HG03378 (cell line): ENCODE results near the gene ZNF470.

Experiments
- ATAC-seq: cut with Tn5 transposase; IDR thresholded peaks from one replicate; pipeline ENCODE4 v1.9.1; 2021; ENCODE audit warnings: mild to moderate bottlenecking, moderate library complexity; ENCODE audit not compliant: unreplicated experiment

Gene ZNF470

DNA sequence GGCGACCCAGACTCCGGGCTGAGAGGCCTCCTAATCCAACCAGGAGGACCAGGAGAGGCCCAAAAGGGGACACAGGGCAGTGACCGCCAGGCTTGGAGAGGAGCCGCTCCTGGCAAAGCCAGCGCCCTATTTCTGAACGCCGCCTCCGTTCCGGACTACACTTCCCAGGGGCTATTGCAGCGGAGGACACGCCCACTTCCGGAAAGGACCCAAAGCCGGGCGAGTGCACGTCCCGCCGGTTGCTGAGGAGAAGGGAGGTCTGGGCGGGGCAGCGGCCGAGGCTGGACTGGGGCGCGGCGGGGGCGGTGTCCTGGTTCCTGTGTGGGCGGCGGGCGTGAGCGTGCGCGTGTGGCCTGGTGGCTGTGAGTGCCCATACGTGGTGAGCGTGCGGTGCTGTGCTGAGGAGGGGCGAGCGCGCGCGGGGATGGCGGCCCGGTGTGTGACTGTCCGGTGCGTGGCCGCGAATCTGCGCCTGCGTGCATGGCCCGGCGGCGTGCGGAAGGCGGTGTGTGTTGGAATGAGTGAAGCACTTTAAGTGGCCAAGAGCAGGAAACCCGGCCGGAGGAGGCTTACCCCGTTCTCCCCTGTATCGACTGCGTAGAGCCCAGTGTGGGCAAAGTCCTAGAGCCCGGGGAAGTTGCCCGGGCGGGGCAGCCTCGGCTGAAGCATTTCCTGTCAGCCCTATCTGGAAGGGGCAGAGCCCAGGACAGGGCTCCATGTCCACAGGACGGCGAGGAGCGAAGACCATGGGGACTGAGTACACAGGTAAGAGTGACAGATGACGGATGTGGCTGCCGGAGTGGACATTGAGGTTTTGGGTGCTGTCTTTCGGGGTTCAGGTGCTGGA, at the start of gene ZNF470:
Gene ZNF470 (plus strand): TSS at position 195 of the 847 bp plus-strand sequence. CDS start 2,844 bp downstream, outside the sequence.
- ATAC-seq: peak; percentile 94

- ATAC-seq: no peak
These were observed 41.9 kb upstream of the ZNF470 start for GRCh38 chr19:56525214-56525860.

- ATAC-seq: no peak
These were observed 29.8 kb upstream of the ZNF470 start for GRCh38 chr19:56537442-56537841.

DNA sequence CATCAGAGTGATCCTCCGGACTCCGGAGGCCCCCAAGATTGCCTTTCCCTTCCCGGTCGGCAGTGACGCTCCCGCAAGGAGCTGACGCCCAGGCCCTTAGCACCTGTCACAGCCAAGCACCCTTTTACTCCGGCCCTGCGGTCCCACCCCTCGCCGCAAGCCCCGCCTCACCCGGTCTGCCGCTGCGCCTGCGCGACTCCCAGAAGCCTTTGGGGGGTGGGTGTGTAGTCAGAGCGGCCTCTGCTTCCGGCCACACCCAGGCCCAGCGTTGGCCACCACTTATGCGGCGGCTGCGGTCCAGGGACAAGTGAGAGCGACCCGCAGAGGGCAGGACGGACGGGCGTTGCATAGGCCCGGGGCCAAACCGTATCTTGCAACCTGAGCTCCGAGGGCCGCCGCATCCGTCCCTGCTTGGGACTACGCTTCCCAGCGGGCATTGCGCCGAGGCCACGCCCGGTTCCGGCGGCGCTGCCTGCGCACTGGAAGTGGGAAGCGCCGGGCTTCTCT, 29.0 kb upstream of the ZNF470 start:
- peak; percentile 74 for ATAC-seq

DNA sequence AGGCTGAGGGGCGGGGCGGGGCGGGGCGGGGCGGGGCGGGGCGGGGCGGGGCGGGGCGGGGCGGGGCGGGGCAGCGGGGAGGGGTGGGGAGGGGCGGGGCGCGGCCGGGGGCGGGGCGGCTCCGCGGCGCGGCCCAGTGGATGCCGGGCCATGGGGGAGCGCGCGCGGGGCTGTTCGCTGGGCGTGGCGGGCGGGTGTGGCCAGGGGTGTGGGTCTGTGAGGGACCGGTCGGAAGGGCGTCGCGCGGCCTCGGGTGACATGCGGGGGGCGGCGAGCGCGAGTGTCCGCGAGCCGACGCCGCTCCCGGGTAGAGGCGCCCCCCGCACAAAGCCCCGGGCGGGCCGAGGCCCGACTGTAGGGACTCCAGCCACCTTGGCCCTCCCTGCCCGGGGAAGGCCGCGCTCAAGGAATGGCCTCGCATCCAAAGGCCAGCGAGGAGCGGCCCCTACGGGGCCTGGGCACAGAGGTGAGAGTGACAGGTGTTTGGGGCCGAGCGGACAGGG, 28.5 kb upstream of the ZNF470 start, which contains the start of gene ZFP28:
Gene ZFP28 (plus strand): TSS at position 188 of the 503 bp plus-strand sequence. CDS start 71 bp downstream, at position 259.
- ATAC-seq: no peak

DNA sequence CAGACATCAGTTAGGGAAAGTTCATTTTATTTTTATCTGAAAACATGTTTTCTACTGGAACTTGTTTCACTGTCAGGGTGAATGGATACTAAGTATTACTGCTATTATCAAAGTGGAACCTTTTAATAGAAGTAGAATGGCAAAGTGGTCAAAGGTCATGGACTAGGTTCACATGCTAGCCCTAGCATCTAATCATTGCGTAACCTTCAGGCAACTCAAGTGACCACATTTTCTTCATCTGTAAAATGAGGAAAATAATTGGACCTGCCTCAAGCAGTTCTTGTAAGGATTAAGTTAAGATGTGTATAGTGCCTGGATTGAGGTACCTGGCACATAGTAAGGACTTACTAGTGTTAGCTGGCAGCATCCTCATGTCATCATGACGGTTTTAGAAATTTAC, 23.5 kb upstream of the ZNF470 start:
- no peak for ATAC-seq

- no peak for ATAC-seq
These were observed 19.7 kb upstream of the ZNF470 start for GRCh38 chr19:56547535-56547934.

DNA sequence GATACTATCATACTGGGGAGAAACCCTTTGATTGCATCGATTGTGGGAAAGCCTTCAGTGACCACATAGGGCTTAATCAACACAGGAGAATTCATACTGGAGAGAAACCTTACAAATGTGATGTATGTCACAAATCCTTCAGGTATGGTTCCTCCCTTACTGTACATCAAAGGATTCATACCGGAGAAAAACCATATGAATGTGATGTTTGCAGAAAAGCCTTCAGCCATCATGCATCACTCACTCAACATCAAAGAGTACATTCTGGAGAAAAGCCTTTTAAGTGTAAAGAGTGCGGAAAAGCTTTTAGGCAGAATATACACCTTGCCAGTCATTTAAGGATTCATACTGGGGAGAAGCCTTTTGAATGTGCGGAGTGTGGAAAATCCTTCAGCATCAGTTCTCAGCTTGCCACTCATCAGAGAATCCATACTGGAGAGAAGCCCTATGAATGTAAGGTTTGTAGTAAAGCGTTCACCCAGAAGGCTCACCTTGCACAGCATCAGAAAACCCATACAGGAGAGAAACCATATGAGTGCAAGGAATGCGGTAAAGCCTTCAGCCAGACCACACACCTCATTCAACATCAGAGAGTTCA, 12.9 kb upstream of the ZNF470 start:
- ATAC-seq: no peak

- ATAC-seq: no peak
These were observed 4.5 kb upstream of the ZNF470 start for GRCh38 chr19:56562766-56563165.

GRCh38 chr19:56566904-56567273, 379 bp upstream of the ZNF470 start:
- peak; percentile 38 for ATAC-seq

DNA sequence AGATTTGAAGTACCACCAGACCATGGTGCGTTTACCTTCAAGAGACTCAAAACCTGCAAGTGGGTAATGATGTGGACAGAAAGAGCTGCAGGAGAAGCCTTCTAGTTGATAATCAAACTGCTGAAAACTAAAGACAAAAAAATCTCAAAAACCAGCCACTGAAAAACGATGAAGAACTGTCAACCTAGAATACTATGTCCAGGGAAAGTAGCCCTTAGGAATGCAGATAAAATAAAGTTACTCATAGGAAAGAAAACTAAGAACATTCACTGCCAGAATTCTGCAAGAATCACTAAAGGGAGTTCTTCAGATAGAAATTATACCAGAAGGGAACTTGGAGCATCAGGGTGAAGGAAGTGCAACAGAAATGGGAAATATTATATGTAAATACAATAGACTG, 5.3 kb downstream of the ZNF470 start:
- no peak for ATAC-seq

DNA sequence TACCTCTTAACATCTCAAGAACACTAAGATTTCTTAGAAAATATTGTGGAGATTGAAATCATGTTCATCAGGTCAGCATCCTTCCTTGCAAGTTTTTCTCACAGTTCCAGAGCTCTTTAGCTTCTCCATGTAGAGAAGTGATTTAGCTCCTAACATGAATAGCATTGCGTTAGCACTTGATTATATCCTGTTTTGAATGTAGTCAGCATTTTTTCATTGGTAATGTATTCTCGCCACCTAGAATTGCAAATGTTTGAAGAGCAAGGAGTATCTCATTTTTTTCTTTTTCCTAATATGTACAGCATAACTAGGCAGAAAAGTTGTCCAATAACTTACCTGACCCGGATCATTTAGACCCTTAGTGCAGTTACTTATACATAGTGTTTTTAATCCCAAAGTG, 6.6 kb downstream of the ZNF470 start:
- no peak for ATAC-seq

- no peak for ATAC-seq
These were observed 10.7 kb downstream of the ZNF470 start for GRCh38 chr19:56577719-56578602.

DNA sequence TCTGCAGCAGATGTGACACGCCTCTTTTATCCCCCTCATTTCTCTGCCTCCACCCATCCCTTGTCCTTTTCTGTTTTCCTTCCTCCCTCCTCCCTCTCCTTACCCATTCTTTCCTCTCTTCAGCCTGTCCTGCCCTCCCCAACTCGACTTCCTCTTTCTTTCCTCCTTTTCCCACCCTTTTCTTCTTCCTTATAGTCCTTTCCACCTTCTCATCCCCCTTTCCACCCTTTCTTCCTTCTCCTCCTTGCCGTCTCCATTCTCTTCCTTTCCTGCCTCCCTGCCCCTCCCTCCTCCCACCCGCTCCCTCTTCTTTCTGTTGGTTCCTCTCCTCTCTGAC, 27.1 kb downstream of the ZNF470 start:
- ATAC-seq: no peak

DNA sequence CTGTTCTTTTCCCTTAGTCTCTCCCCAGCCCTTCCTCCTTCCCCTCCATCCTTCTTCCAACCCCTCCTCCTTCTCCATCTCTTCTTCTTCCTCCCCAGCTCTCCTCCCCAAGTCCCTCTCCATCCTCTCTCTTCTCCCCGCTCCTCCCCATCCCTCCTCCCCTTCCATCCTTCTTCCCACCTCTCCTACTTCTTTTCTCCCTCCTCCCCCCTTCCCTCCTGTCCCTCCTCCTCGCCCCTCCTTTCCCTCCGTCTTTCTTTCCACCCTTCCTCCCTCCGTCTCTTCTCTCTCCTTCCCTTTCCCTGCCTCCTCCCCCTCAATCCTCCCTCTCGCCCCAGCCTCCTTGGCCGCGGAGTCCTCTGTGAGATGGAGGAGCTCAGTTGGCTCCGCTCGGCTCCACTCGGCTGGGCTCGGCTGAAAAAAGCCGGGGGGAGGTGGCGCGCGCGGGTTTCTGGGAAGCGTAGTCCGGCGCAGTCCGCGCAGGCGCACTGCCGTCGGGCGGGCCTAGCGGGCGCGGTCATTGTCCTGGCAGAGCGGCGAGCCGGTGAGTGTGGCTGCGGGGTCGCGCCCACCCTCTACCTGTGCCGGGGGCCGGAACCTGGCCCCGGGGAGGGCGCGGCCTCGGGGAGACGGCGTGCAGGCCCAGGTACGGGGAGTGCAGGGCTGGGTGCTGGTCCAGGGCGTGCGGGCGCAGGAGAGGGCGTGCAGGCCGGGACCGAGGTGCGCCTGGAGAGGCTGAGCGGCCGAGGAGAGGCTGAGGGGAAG, 27.7 kb downstream of the ZNF470 start, which contains the start of gene ZNF71:
Gene ZNF71 (plus strand): TSS at position 520 of the 765 bp plus-strand sequence. CDS start 6,257 bp downstream, outside the sequence.
- ATAC-seq: peak; percentile 75

DNA sequence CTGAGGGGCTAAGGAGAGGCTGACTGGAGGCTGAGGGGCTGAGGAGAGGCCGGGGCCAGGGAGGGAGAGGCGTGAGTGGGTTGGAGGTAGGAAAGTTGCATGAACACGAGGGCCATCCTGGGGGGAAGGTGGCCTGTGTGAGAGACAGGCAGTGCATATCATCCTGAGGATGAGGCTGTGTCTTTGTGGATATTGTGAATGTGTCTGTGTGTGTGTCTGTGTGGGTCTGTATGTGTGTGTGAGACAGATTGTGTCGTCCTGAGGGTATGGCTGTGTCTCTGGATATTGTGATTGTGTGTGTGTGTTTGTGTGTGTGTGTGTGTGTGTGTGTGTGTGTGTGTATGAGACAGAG, 28.3 kb downstream of the ZNF470 start:
- ATAC-seq: peak; percentile 19

DNA sequence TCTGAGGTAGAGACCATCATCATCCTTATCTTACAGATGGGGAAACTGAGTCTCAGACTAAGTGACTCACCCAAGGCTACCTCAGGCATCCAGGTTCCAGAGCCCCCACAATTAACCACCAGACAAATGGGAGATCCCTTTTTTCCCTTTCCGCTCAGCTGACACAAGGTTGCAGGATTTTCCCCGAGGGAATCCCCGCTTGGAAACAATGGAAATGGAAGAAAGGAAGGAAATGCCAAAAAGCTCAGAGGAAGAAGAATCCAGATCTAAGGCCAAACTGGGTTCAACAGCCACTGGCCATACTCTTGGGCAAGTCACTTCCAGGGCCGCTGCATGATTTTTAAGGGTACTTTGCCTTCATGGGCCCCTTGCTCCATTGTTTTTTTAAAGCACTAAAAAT, 29.4 kb downstream of the ZNF470 start:
- no peak for ATAC-seq

DNA sequence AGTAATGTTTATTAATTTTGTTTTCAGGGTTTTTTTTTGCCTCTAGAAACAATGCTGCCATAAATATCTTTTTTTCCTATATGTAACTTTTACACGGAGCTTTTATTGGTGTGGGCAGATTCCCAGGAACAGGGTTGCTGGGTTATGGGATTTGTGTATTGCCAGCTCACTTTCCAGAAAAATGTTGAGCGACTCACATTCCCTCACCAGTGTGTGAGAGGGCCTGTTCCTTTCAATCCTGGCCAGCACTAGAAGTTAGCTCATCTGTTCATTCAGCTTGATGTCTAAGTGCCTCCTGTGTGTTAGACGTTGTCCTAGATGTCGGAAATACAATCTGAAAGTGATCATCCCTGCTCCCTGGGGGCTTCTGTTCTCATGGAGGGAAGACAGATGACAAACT, 30.4 kb downstream of the ZNF470 start:
- no peak for ATAC-seq

GRCh38 chr19:56601375-56601774, 34.1 kb downstream of the ZNF470 start:
- ATAC-seq: no peak

- ATAC-seq: no peak
These were observed 36.6 kb downstream of the ZNF470 start for GRCh38 chr19:56603829-56604228.
